Measurements from ENCODE around the gene NCKAP1.

Gene NCKAP1

GRCh38 chr2:182946958-182947369 is 91.3 kb downstream of the NCKAP1 start:
- peak; percentile 57 for DNase-seq

- no peak for DNase-seq
These were observed 94.9 kb downstream of the NCKAP1 start for GRCh38 chr2:182943339-182943738.

GRCh38 chr2:182942756-182943155 is 95.5 kb downstream of the NCKAP1 start:
- no peak for DNase-seq

GRCh38 chr2:182941919-182942318 is 96.3 kb downstream of the NCKAP1 start:
- DNase-seq, result peak; percentile 71

GRCh38 chr2:182941121-182941722 is 97.0 kb downstream of the NCKAP1 start:
- peak; percentile 21 for DNase-seq

GRCh38 chr2:182937870-182938269 is 100.4 kb downstream of the NCKAP1 start:
- no peak for DNase-seq

- no peak for DNase-seq
These were observed 104.6 kb downstream of the NCKAP1 start for GRCh38 chr2:182933629-182934028.

- no peak for DNase-seq
These were observed 108.3 kb downstream of the NCKAP1 start for GRCh38 chr2:182929972-182930371.

- no peak for DNase-seq
These were observed 114.0 kb downstream of the NCKAP1 start for GRCh38 chr2:182924306-182924705.

GRCh38 chr2:182921234-182921633 is 117.0 kb downstream of the NCKAP1 start:
- DNase-seq, result no peak

GRCh38 chr2:182920631-182921056 is 117.6 kb downstream of the NCKAP1 start:
- no peak for DNase-seq

- DNase-seq, result no peak
These were observed 118.2 kb downstream of the NCKAP1 start for GRCh38 chr2:182920089-182920488.

- DNase-seq, result no peak
These were observed 119.2 kb downstream of the NCKAP1 start for GRCh38 chr2:182918961-182919652.

GRCh38 chr2:182917924-182918323 is 120.3 kb downstream of the NCKAP1 start:
- no peak for DNase-seq

- no peak for DNase-seq
These were observed 121.8 kb downstream of the NCKAP1 start for GRCh38 chr2:182916417-182916816.

GRCh38 chr2:182915369-182916326 is 122.6 kb downstream of the NCKAP1 start:
- peak; percentile 81 for DNase-seq

- peak; percentile 68 for DNase-seq
These were observed 123.4 kb downstream of the NCKAP1 start for GRCh38 chr2:182914852-182915251.

GRCh38 chr2:182913064-182913463 is 125.2 kb downstream of the NCKAP1 start:
- no peak for DNase-seq

GRCh38 chr2:182912518-182912915 is 125.7 kb downstream of the NCKAP1 start:
- DNase-seq, result no peak

- no peak for DNase-seq
These were observed 126.3 kb downstream of the NCKAP1 start for GRCh38 chr2:182911813-182912517.

- DNase-seq, result no peak
These were observed 127.3 kb downstream of the NCKAP1 start for GRCh38 chr2:182910965-182911364.

GRCh38 chr2:182907081-182907830 is 131.0 kb downstream of the NCKAP1 start:
- peak; percentile 34 for DNase-seq
